Measurements from ENCODE around the gene NOXO1.

DNA sequence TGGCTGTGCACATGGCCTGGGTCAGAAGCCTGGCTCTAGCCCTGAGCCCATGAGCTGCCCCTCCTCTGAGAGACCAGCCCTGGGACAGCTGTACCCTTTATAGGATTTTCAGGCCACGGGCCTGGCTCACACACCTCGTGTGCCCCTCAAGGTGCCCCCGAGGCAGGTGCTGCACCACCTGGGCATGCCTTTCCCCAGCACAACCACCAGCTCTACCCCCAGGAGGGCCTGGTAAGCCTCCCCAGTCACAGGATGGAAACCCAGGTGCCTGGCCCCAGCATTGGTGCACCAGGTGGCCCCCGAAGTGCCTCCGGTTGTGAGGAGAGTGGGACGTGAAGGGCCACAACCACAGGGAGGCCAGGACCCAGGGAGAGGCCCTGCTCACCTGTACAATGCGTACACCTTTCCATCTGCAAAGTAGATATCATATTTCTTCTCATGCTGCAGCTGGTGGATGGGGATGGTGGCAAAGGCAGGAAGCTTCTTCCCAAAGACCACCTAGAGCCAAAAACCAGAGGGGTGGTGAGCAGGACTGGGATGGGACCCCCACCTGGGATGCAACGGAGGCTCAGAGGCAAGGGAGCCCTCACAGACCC lies 22.1 kb upstream of the NOXO1 start:
- TF ChIP-seq CTCF (IDR thresholded peaks at IDR 0.05 in 2 of 3, conservative IDR thresholded peaks at IDR 0.05 in 1 of 3; ENCODE audit: insufficient read depth in 2 of 3, low read depth in 1 of 3, low read length in 3 of 3) (no peak), ZNF12 (CRISPR knock-in tag; IDR thresholded peaks at IDR 0.05) (no peak), HMG20A (CRISPR knock-in tag; conservative IDR thresholded peaks at IDR 0.05) (no peak), SMARCA4 (IDR thresholded peaks at IDR 0.05) (no peak), RFX5 (IDR thresholded peaks at IDR 0.05; ENCODE audit: low read depth, low read length) (no peak), SAP30 (IDR thresholded peaks at IDR 0.05; ENCODE audit: borderline replicate concordance, insufficient read depth, low read depth, low read length, poor library complexity, severe bottlenecking) (no peak), FOS (IDR thresholded peaks at IDR 0.05; ENCODE audit: extremely low read depth, insufficient read length) (no peak), NONO (IDR thresholded peaks at IDR 0.05; ENCODE audit: low read depth in 2 of 2, low read length in 1 of 2) (no peak)

Measured in K562 (cell line).